D721Med (cell line): ENCODE measurements around the gene TTC22.

Experiments
- DNase-seq: peaks from one replicate; pipeline ENCODE4 v3.0.0; 2011; ENCODE audit warnings: low spot score; ENCODE audit not compliant: insufficient read length
- FAIRE-seq: peaks from 2 replicates; lab custom pipeline; 2011; peaks lifted over from hg19 to GRCh38; lab: Jason Lieb, UNC
- CTCF ChIP-seq: IDR thresholded peaks from 2 replicates; pipeline ENCODE4 v1.5.1; 2012; ENCODE audit warnings: mild to moderate bottlenecking, control low read depth; ENCODE audit not compliant: insufficient read depth; ENCODE audit errors: missing control alignments

Gene TTC22

GRCh38 chr1:54794451-54795355, 6.4 kb downstream of the TTC22 start:
- no peak for TF ChIP-seq CTCF
- FAIRE-seq, result no peak
- no peak for DNase-seq

GRCh38 chr1:54792686-54793282, 8.3 kb downstream of the TTC22 start:
- FAIRE-seq (no peak), DNase-seq (no peak)
- TF ChIP-seq CTCF, result no peak

- DNase-seq, result no peak
- no peak for FAIRE-seq
- TF ChIP-seq CTCF, result peak; percentile 68
These were observed 9.1 kb downstream of the TTC22 start for GRCh38 chr1:54791880-54792522.

- FAIRE-seq (no peak), DNase-seq (no peak)
- no peak for TF ChIP-seq CTCF
These were observed 12.7 kb downstream of the TTC22 start for GRCh38 chr1:54788459-54788858.

GRCh38 chr1:54787604-54788003, 13.5 kb downstream of the TTC22 start:
- FAIRE-seq (no peak), DNase-seq (no peak)
- TF ChIP-seq CTCF, result no peak

- DNase-seq (no peak), FAIRE-seq (no peak)
- no peak for TF ChIP-seq CTCF
These were observed 14.3 kb downstream of the TTC22 start for GRCh38 chr1:54786778-54787177.
